GM19328 (cell line): ENCODE data around the gene ASTN2.

Experiments
- ATAC-seq: cut with Tn5 transposase; IDR thresholded peaks from one replicate; pipeline ENCODE4 v1.9.1; 2021; ENCODE audit warnings: mild to moderate bottlenecking, moderate library complexity; ENCODE audit not compliant: unreplicated experiment

The ASTN2 gene

GRCh38 chr9:117182046-117182445 is 232.8 kb downstream of the ASTN2 start:
- ATAC-seq = no peak

GRCh38 chr9:117180896-117181445 is 233.9 kb downstream of the ASTN2 start:
- no peak for ATAC-seq

GRCh38 chr9:117178596-117179375 is 236.1 kb downstream of the ASTN2 start:
- ATAC-seq = no peak

- ATAC-seq = no peak
Measured at GRCh38 chr9:117170567-117170966, 244.3 kb downstream of the ASTN2 start.

GRCh38 chr9:117169089-117169621 is 245.7 kb downstream of the ASTN2 start:
- ATAC-seq = no peak

GRCh38 chr9:117164512-117164911 is 250.3 kb downstream of the ASTN2 start:
- ATAC-seq = no peak

- ATAC-seq = no peak
Measured at GRCh38 chr9:117160254-117160653, 254.6 kb downstream of the ASTN2 start.

GRCh38 chr9:117156771-117157535 is 257.9 kb downstream of the ASTN2 start:
- no peak for ATAC-seq

GRCh38 chr9:117156144-117156688 is 258.6 kb downstream of the ASTN2 start:
- ATAC-seq = no peak

- ATAC-seq = no peak
Measured at GRCh38 chr9:117153021-117153420, 261.8 kb downstream of the ASTN2 start.

GRCh38 chr9:117151716-117152115 is 263.1 kb downstream of the ASTN2 start:
- no peak for ATAC-seq

GRCh38 chr9:117149996-117150395 is 264.9 kb downstream of the ASTN2 start:
- ATAC-seq = no peak

- no peak for ATAC-seq
Measured at GRCh38 chr9:117145811-117146490, 268.9 kb downstream of the ASTN2 start.

GRCh38 chr9:117145081-117145480 is 269.8 kb downstream of the ASTN2 start:
- ATAC-seq = no peak

- no peak for ATAC-seq
Measured at GRCh38 chr9:117138231-117138630, 276.6 kb downstream of the ASTN2 start.

- ATAC-seq = no peak
Measured at GRCh38 chr9:117136461-117136860, 278.4 kb downstream of the ASTN2 start.

- ATAC-seq = no peak
Measured at GRCh38 chr9:117135501-117136098, 279.3 kb downstream of the ASTN2 start.

GRCh38 chr9:117134826-117135500 is 279.9 kb downstream of the ASTN2 start:
- no peak for ATAC-seq

GRCh38 chr9:117126871-117127270 is 288.0 kb downstream of the ASTN2 start:
- no peak for ATAC-seq

GRCh38 chr9:117125531-117125930 is 289.3 kb downstream of the ASTN2 start:
- ATAC-seq = no peak
